ENCODE results near the gene GAB2.

DNA sequence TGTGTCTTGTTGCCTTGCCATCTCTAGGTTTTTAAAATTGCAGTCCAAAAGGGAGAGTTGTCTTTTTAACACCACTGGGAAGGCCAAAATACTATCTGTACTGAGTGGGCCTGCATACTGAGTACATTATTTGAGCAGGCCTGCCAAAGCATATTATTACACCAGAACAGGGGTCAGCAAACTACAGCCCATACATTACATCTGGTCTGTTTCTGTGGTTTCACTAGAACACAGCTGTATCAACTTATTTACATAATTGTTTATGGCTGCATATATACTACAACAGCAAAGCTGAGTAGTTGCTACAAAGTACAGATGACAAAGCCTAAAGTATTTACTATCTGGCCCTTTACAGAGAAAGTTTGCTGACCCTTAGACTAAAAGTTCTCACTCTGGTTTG, 154.9 kb downstream of the GAB2 start:
- TF ChIP-seq MZF1 (tag by site-specific recombination; IDR thresholded peaks at IDR 0.05; ENCODE audit: borderline replicate concordance) (no peak), ZBTB21 (tag by site-specific recombination; IDR thresholded peaks at IDR 0.05) (no peak), ZFP3 (tag by site-specific recombination; IDR thresholded peaks at IDR 0.05; ENCODE audit: low read depth) (no peak), MEIS1 (CRISPR knock-in tag; IDR thresholded peaks at IDR 0.05; ENCODE audit: borderline replicate concordance) (no peak), ZNF707 (tag by site-specific recombination; IDR thresholded peaks at IDR 0.05) (no peak), ZSCAN30 (tag by site-specific recombination; IDR thresholded peaks at IDR 0.05) (no peak), ZNF768 (tag by site-specific recombination; IDR thresholded peaks at IDR 0.05) (no peak), WT1 (tag by site-specific recombination; IDR thresholded peaks at IDR 0.05) (no peak), ZNF311 (tag by site-specific recombination; IDR thresholded peaks at IDR 0.05; ENCODE audit: borderline replicate concordance) (no peak), ZNF274 (IDR thresholded peaks at IDR 0.05; ENCODE audit: low read length) (no peak), ZNF274 (tag by site-specific recombination; IDR thresholded peaks at IDR 0.05; ENCODE audit: borderline replicate concordance) (no peak), MYNN (tag by site-specific recombination; IDR thresholded peaks at IDR 0.05; ENCODE audit: borderline replicate concordance) (no peak)
- TF ChIP-seq, protein P1, sequence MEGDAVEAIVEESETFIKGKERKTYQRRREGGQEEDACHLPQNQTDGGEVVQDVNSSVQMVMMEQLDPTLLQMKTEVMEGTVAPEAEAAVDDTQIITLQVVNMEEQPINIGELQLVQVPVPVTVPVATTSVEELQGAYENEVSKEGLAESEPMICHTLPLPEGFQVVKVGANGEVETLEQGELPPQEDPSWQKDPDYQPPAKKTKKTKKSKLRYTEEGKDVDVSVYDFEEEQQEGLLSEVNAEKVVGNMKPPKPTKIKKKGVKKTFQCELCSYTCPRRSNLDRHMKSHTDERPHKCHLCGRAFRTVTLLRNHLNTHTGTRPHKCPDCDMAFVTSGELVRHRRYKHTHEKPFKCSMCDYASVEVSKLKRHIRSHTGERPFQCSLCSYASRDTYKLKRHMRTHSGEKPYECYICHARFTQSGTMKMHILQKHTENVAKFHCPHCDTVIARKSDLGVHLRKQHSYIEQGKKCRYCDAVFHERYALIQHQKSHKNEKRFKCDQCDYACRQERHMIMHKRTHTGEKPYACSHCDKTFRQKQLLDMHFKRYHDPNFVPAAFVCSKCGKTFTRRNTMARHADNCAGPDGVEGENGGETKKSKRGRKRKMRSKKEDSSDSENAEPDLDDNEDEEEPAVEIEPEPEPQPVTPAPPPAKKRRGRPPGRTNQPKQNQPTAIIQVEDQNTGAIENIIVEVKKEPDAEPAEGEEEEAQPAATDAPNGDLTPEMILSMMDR (tag by site-specific recombination; IDR thresholded peaks at IDR 0.05), result no peak
- TF ChIP-seq, protein P2, sequence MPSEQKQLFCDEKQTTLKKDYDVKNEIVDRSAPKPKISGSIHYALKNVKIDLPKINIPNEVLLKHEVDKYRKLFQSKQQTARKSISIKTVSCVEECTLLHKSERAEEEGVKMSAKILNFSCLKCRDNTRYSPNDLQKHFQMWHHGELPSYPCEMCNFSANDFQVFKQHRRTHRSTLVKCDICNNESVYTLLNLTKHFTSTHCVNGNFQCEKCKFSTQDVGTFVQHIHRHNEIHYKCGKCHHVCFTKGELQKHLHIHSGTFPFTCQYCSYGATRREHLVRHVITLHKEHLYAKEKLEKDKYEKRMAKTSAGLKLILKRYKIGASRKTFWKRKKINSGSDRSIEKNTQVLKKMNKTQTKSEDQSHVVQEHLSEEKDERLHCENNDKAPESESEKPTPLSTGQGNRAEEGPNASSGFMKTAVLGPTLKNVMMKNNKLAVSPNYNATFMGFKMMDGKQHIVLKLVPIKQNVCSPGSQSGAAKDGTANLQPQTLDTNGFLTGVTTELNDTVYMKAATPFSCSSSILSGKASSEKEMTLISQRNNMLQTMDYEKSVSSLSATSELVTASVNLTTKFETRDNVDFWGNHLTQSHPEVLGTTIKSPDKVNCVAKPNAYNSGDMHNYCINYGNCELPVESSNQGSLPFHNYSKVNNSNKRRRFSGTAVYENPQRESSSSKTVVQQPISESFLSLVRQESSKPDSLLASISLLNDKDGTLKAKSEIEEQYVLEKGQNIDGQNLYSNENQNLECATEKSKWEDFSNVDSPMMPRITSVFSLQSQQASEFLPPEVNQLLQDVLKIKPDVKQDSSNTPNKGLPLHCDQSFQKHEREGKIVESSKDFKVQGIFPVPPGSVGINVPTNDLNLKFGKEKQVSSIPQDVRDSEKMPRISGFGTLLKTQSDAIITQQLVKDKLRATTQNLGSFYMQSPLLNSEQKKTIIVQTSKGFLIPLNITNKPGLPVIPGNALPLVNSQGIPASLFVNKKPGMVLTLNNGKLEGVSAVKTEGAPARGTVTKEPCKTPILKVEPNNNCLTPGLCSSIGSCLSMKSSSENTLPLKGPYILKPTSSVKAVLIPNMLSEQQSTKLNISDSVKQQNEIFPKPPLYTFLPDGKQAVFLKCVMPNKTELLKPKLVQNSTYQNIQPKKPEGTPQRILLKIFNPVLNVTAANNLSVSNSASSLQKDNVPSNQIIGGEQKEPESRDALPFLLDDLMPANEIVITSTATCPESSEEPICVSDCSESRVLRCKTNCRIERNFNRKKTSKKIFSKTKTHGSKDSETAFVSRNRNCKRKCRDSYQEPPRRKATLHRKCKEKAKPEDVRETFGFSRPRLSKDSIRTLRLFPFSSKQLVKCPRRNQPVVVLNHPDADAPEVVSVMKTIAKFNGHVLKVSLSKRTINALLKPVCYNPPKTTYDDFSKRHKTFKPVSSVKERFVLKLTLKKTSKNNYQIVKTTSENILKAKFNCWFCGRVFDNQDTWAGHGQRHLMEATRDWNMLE (tag by site-specific recombination; conservative IDR thresholded peaks at IDR 0.05; ENCODE audit: low read depth), result no peak
